ENCODE results near the gene TSC22D4. TPM values are rescaled to one million over a fixed set of nuclear protein-coding genes. Genes with fewer than 3 reads are reported as not detected.
A peak's percentile ranks its signal among the peaks of the same experiment; 100 is the strongest.

The TSC22D4 gene
- total and polyA plus RNA-seq, 2 experiments from 2014 or later: 14.6 to 24.9 TPM

- TF ChIP-seq ETS1 (IDR thresholded peaks at IDR 0.05) (no peak), CTCF (conservative IDR thresholded peaks at IDR 0.05; ENCODE audit: low read depth in 2 of 2) (no peak), STAT1 (IDR thresholded peaks at IDR 0.05; ENCODE audit: unreplicated experiment) (no peak), REST (IDR thresholded peaks at IDR 0.05; ENCODE audit: unreplicated experiment) (no peak), NANOG (IDR thresholded peaks at IDR 0.05; ENCODE audit: borderline replicate concordance) (no peak), ZNF114 (CRISPR knock-in tag; IDR thresholded peaks at IDR 0.05) (no peak), CREB1 (CRISPR knock-in tag; IDR thresholded peaks at IDR 0.05; ENCODE audit: low read depth) (no peak), EZH2phosphoT487 (IDR thresholded peaks at IDR 0.05; ENCODE audit: unreplicated experiment) (no peak)
Observed at GRCh38 chr7:100484673-100485045, 5.6 kb upstream of the TSC22D4 start (continued).

GRCh38 chr7:100483722-100484672 lies 5.0 kb upstream of the TSC22D4 start, which contains the start of gene NYAP1:
Gene NYAP1, plus strand, starts transcription at chr7:100483927. Its CDS starts 1,385 bp downstream, at chr7:100485312.
- Histone ChIP-seq H4K20me1 (replicated peaks; ENCODE audit: insufficient read depth) (no peaks in the 10 kb centered on the region), H3F3A (replicated peaks; ENCODE audit: low read depth) (peaks cover 2% of the 10 kb centered on the region; the same call in 1 of the 2 replicates), H3K4me2 (peak within 1 kb of the TSS; percentile 91), H3K36me3 (ENCODE audit: insufficient read depth) (no peaks in the 10 kb centered on the region), H3K9me2 (ENCODE audit: insufficient read depth) (no peaks in the 10 kb centered on the region), H3K4me1 (ENCODE audit: insufficient read depth) (peaks cover 23% of the 10 kb centered on the region; the same call in 1 of the 2 replicates), H3K27ac (ENCODE audit: low read depth) (no peak within 1 kb of the TSS), H3K4me3 (peak within 1 kb of the TSS; percentile 89), H3K27me3 (ENCODE audit: insufficient read depth) (no peaks in the 10 kb centered on the region), H3K79me2 (replicated peaks; ENCODE audit: insufficient read depth) (no peaks in the 10 kb centered on the region), H2AFZ (peak within 1 kb of the TSS; percentile 97)
- Mint-ChIP-seq H3K4me3 (peak within 1 kb of the TSS; percentile 83), H3K27me3 (ENCODE audit: insufficient read depth, low read depth, poor library complexity) (peaks cover 19% of the 10 kb centered on the region), H3K4me1 (peaks cover 31% of the 10 kb centered on the region), H3K9me3 (no peaks in the 10 kb centered on the region; the same call in 1 of the 3 replicates), H3K27ac (no peak within 1 kb of the TSS), H3K36me3 (ENCODE audit: low read depth) (no peaks in the 10 kb centered on the region; the same call in 2 of the 3 replicates)
- DNase-seq (ENCODE audit: low spot score): peak; percentile 72
- peak; percentile 46 for ATAC-seq
- TF ChIP-seq EZH2 (IDR thresholded peaks at IDR 0.05; ENCODE audit: low read depth, unreplicated experiment) (no peak), EZH2phosphoT487 (IDR thresholded peaks at IDR 0.05; ENCODE audit: unreplicated experiment) (no peak), POLR2AphosphoS5 (IDR thresholded peaks at IDR 0.05; ENCODE audit: low read depth) (peak; percentile 42), JUNB (IDR thresholded peaks at IDR 0.05; ENCODE audit: unreplicated experiment) (no peak), ZNF331 (CRISPR knock-in tag; IDR thresholded peaks at IDR 0.05; ENCODE audit: low read depth) (no peak)
